ENCODE measurements around the gene C10orf105.

C10orf105 gene, protein sequence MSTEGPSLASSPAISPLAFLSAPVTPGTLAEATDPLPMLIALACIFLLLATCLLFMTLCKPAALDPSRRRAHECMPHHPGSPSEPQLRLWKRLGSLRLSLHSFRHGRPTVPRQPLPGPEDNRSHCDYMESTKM

DNA sequence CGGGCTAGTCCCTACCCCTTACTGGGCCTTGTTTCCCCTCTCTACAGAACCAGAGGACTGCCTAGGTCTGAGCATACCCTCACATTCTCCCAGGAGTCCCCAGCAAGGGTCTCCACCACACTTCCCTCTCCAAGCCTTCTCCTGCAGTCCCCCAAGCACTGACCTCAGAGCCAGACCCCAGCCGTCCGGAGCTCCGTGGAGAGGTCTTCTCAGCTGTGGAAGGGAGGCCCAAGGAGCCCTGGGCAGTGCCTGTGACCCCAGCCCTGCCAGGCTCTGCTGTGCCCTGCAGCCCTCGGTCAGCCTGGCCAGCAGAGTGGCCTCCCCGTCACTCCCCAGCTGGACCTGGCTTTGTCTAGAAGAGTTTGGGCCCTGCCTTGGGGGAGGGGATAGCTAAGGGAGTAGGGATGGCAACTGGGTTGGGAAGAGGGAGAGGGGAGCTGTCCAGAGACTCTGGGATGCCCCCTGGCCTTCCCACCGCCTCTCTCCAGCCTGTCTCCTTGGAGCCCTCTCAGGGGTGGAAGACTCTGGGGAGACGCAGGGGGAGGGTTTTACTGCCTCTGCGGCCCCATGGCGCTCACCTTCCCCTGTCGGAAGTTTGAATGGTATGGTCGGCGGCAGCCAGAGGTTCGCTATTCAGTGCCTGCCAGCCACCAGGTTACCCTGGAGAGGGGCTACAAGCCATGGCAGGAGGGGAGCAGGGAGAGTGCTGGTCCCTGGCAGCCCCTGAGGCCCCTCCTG lies at the start of gene C10orf105:
C10orf105 (minus strand) TSS at position 315 of the 738 bp plus-strand sequence. CDS start 3,441 bp downstream, outside the sequence.
- DNase-seq = no peak

DNA sequence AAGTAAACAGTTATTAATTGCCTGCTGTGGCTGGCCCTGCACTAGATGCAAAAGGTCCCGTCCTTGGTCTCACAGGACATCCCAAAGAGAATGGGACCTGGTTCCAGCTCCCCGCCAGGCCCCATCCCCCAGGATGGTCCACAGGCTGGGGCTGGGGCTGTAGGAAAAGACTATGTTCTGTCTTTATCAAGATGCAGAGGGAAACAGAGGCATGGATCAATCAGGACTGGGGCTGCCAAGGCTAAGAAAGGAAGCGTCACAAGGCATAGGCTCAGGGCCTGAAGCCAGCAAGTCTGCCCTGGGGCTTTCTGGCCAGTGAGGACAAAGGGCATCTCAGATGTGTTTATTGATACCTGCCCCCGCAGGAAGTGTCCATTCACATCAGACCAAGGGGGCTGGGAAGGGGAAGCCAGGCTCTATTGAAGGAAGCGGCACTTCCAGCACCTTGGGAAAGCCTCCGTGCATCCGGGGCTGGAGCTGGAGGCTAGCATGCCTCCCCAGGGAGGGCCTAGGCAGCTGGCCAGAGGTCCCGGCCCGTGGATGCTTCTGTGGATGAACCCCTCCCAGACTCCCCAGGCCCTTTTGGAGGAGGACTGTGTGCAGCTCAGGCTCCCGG lies 48.0 kb upstream of the C10orf105 start:
- no peak for DNase-seq

DNA sequence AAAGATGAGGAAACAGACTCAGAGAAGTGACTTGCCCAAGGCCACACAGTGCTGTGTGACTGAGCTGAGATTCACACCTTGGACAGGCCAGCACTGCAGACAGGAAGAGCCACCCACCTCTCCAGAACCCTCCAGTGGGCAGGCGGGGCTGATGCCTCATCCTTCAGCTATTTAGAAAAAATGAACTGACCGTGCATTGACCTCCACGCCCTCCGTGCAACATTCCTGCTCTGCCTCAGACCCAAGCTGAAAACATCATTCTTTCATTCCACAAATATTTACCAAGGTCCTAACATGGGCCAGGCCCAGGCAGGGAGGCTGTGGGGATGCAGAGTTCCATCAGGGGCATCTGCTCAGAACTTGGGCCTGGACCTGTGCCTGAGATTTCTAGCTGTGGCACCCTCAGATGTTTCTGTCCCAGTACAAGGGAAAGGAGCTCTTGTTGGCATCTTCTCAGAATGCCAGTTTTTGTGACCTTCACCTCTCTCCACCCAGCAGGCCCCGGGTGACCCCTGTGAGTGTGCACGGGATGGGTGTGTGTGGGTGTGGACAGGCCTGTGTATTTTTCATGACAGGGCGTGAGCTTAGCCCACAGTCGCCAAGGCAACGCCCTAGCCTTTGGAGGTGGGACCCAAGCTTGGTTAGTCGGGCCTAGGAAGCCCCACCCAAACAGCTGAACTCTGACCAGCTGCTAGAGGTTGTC lies 47.3 kb upstream of the C10orf105 start:
- DNase-seq = no peak

DNA sequence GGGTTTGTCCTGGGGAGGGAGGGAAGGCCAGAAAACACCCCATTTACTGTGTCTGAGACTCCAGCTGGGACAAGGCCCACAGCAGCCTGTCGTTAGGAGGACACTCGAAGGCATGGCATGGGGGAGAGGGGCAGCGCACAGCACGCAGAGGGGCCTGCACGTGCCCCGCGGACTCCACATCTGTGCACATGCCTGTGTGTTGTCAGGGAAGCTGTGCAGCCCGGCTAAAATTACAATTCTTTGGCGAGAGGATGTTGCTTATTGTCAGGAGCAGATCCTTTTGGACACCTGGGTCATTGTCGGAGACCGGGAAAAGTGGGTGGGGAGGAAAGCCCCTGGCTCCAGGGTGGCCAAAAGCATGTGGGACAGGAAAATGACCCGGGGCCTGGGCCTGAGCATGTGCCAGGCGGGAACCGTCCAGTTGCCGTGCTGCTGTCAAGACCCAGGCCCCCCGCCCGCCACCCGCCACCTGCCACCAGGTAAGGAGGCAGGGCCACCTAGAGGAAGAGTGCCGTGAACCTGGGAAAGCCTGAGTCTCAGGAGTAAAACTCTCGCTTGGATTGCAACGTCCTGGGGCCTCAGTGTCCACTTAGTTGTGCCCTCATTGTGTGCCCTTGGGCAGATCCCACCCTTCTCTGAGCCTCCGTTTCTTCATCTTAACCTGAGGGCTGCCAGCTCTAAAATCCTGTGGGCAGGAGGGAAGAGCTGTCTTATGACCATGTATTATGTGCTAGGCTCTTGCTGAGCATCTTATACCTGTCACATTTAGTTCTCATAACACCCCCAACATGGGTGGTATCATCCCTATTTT lies 46.5 kb upstream of the C10orf105 start:
- DNase-seq = no peak

DNA sequence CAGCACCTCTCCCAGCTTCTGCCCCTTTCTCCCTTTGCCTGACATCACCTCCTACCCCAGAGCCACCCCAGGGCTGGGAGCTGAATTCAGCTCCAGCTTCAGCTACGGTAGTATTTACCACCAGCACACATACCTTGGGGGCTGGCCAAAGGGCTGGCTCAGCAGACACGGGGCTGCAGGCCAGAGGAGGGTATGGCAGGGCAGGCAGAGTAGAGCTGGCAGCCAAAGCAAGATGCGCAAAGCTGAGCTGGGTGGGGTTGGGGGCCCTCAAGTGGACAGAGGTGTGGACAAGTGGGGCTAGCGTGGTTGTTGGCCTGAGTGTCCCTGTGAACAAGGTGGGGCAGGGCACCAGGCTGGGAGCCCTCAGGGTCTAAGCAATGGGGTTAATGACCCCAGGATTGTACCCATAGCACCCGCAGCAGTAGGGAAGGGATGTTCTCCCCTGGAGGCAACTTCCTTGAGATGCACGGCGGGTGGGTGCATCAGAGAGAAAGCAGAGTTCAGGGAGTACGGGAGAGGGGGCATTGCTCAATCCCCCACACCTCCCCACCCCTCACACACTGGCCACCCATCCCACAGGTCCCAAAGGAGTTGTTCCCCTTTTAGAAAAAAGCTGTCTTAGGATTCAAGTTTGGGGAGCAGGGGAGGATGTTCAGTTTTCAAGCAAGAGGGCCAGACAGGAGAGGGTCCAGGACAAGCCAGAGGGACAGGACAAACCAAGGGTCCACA lies 45.8 kb upstream of the C10orf105 start:
- no peak for DNase-seq

DNA sequence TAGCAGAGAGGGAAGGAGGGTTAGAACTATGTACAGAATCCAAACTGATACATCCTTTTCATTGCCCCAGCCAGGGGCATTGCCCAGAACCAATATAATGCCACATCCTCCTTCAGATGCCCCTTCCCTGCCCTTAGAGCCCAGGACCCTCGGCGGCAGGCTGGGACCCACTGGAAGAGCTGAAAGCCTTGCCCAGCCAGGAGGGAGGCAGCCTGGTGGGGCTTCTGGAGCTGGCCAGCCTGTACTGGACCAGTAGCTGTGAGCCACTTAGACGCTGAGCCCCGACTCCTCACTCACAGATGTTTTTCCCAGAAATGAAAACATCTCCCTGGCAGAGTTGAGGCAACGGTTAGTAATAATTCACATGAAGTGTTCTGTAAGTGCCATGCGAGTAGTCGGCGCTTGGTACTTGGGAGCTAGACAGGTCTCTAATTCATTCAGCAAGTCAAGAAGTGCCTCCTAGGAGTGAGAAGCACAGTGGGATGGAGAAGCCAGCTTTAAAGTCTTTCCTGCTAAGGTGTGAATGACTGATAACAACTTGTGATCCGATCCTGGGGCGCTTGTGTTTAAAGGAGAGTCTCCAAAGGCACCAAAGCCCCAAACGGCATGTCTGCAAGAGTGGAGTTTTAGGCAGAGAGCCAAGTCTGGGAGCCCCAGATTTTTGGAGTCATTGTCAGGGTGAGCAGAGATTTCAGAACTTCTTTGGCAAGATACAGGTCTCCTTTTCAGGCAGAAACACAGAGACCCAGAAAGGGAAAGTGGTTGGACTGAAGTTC lies 44.0 kb upstream of the C10orf105 start:
- no peak for DNase-seq

DNA sequence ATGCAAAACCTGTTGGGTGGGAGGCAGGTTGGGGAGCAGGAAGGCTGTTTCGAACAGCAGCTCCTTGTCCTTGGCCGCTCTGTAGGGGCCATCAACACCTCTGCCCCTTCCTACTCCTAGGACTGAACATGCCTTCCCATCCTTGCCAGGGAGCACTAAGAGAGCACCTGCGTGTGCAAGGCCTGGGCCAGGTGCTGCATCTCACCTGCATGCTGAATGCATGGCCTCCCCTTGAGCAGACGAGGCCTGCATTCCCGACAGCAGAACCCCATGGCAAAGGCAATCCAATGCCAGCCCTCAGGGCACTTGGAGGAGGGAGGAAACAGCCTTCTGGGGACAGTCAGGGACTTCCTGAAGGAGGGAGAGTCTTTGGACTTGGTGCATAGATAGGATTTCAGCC lies 42.7 kb upstream of the C10orf105 start:
- no peak for DNase-seq

DNA sequence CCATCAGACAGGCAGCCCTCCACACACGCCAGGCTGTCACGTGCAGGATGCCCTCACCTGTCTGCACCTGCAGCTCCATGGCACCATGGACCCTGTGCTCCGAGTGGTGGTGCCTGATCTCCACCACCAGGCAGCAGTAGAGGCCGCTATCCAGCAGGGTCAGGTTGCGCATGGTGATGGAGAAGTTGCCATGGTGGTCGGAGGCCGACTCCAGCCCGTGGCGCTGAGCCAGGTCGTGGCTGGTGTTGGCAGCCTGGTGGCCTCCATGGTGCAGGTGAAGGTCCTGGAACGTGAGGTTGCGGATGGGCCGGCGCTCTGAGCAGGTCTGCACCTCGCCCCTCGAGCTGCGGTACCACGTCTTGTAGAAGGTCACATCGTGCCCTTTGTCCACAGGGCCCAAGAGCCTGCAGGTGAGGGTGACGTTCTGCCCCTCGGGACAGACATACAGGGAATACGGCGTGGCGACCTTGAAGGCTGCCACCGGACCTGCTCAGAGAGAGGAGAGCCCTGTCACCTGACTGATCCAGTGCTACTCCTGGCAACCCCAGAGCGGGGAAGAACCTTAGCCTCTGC lies 42.0 kb upstream of the C10orf105 start:
- no peak for DNase-seq

DNA sequence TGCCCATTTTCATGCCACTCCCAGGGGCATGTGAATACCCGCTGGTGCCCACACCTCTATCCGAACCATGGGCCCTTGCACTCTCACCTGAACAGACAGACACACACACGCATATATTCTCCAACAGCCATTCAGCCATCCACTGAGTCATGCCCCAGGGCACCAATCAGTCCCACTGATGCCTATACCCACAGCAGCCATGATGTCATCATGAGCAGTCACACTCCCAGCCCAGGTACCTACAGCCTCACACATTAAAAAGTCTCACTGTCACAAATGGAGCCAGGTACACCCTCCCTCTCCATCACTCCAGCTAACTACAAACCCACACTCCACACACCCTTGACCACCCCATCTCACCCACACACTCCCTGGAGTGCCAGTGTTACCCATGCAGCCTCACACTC lies 41.5 kb upstream of the C10orf105 start:
- no peak for DNase-seq

DNA sequence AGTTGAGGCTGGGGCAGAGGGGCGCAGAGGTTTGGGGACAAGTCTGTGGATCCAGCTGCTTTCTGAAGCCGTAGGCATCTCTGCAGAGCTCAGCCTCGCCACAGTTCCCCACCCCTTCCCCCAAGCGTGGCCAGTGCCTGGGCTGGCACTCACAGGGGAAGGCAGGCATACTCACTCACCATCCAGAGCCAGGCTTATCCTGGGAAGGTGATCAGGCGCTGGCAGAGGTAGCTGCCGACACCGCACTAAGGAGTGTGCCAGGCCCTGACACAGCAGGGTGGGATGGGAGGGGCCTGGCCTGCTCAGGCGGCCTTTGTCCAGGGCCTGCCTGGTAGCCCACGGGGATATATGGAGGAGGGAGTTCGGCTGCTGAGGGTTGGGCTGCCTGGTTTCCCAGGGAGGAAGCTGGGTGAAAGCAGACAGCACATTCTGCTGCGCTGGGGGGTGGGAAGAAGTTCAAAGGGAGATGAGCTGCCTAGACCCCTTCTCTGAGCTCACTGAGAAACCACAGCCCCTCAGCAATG lies 37.9 kb upstream of the C10orf105 start:
- no peak for DNase-seq

DNA sequence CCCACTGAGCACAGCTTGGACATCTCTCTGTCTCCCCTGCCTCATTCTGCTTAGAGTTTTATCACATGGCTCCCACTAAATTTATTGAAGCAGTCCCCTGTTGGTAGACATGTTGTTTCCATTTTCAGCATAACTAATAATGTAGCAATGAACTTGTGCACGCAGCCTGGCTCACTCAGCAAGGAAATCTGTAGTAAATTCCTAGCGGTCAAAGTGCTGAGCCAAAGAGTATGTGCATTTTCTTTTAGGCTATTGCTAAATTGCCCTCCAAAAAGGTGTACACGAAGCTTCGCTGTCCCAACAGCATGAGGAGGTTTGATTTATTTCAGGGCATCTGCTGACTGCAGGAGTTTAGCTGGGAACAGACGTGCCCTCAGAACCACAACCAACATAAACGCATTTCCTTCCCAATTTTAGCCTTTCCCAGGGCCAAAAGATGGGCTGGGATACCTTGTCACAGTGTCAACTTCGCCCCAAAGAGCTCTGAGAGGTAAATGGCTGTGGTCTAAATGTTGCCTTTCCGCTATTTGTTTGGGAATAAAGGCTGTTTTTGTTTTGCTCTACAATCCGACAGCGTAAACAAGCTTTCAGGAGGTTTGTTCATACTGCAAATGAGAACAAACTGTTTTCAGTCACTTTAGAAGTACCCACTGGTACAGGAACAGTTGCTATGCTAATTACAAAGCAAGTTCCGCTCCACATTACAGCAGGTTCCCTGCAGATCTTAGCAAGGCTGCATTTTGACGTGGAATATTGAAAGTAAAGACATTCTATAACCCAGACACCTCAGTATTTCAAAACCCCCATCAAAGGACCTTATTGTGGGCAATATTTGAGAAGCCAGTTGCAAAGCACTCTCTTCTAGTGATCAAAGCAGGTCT lies 37.0 kb upstream of the C10orf105 start:
- no peak for DNase-seq

DNA sequence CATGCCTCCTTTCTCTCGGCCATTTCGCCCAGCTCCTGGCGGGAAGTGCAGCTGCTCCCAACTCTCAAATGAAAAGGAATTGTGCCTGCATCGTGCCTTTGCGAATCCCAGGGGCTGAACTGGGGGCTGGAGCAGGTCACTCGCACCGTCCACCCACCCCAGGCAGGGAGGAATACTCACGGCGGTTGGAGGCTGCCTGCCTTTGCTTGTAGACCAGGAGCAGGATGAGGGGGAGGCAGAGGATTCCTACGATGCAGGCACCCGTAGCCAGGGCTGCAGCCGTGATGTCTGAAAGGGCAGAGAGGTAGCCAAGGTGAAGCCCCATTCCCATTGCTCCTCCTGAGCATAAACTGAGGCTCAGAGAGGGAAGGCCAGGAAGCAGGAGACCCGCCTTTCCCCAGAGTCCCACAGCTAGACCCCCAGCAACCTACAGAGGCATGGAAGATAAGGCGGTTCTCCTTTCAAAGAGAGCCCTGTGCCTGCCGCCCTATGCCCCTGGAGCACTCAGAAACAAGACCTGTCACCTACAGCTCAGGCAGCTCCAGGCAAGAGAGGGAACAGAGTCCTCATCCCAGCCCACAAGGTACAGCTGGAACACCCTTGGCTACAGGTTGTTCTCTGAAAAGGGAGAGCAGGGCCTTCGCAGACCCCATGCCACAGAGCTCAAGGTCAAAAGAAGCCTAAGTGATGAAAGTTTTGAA lies 35.8 kb upstream of the C10orf105 start:
- DNase-seq = no peak

DNA sequence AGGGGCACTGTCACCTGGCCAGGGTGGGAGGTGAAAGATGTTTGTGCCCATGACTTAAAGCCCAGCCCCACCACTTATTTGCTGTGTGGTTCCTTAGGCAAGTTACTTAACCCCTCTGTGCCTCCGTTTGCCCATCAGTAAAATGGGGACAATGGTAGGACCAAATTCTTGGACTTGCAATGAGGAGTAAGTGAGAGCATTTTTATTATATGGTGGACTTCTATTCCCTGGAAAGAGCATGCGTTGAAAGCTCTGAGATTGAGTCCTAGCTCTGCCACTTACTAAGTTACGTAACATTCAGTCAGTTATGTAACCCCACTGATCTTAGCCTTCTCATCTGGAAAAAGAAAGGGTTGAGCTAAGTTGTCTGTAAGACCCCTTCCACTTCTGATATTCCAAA lies 35.0 kb upstream of the C10orf105 start:
- DNase-seq = no peak

DNA sequence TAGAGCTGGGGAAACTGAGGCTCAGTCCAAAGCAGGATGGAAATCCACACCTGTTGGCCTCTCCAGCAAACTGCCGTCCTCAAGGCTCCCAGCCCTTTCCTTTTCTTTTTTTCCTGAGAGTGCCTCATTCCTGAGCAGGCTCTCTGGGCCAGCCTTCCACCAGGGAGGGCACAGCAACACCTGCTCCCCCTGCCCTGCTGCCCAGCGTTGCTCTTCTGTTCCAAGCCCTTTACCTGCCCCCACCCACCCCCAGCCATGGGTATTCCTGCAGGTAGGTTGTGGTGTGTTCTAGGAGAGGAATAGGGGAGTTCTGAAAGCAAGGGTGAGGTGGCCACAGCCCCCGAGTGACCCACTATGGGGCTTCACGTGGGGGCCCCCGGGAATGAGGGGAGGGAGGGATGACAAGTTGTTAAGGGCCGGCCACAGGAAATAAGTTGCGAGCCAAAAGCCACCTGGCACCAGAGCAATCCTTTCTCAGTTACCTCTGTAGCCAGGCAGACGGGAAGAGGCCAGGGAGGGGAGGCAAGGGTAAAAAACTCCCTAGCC lies 34.5 kb upstream of the C10orf105 start:
- no peak for DNase-seq

DNA sequence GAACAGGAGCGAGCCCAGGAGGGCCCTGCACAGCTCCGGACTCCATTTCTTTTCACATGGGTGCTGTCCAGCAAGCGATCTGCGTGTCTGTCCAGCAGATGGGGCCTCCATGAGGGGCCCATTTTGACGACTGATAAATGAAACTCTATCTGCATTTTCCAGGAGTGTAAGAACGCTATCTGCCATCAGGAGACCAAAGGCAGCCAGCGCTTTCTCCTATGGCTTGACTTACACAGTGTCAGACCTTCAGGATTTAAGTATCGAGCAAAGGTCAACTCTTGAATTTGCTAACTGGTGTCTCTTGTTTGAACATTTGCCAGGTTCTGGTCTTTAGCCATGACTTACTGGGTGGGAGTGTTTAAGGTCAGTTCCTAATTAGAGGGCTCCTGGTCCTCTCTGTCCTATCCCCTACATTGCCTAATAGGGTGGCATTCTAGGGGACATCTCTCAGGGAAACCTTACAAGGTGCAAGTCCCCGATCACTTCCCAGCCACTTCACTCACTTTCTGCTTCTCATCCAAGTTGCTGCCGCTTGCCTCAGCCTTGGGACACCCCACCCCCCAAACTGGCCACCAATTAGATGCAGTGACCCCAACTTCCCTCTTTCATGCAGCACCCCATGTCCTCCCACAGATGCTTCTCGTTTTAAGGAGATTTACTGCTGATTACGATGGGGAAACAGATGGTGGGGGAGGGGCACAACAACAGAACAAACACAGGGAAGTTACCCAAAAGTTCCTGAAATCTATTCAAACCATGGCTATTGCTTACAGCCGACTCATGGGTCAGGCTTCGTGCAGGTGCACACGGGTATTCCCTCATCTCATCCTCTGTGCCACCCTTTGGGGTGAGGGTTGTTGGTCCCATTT lies 33.7 kb upstream of the C10orf105 start:
- no peak for DNase-seq

DNA sequence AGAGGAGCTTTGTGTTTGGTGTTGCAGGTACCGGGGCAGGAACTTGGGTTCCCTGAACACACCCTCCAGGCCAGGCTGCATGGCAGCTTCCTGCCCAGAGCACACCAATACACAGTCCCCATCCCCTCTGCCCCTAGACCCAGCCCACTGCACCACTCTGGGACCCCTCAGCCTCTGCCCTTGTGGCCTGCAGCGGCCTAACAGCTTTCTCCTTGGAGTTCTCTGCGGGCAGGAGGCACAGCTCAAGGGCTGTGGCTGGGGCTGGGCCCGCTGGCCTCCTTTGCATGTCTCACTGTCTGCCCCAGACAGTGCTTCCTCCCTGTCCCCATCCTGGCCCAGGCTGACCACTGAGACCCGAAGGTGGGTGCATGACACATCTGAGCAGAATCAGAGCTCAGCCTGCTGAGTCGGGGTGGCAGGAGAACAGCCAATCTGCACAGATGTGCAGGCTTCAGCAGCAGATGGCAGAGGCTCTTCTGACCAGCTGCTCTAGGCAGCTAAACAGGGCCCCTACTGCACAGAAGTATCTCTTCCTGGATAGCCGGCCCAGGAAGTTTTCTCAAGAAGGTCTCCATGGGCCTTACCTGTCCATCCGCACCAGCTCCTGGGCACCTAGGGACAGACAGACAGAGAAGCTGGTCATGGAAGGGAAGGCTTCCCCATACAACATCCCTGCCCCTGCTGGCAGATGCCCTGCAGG lies 33.0 kb upstream of the C10orf105 start:
- DNase-seq = no peak
